ENCODE measurements around the gene IGSF3.

Gene IGSF3

GRCh38 chr1:116529199-116529631 is 138.3 kb downstream of the IGSF3 start:
- H3K4me1 Mint-ChIP-seq = no peaks in the 10 kb centered on the region
- no peak for TF ChIP-seq CTCF (IDR thresholded peaks at IDR 0.05; ENCODE audit: unreplicated experiment in 3 of 3)
- peaks cover 25% of the 10 kb centered on the region for H3K36me3 Mint-ChIP-seq (ENCODE audit: low read depth)
- no peaks in the 10 kb centered on the region for H3K27me3 Mint-ChIP-seq (ENCODE audit: low read depth)
- peaks cover 21% of the 10 kb centered on the region for H3K9me3 Mint-ChIP-seq
- H3K4me3 Mint-ChIP-seq = no peak overlapping the region
- H3K27ac Mint-ChIP-seq = no peak overlapping the region

DNA sequence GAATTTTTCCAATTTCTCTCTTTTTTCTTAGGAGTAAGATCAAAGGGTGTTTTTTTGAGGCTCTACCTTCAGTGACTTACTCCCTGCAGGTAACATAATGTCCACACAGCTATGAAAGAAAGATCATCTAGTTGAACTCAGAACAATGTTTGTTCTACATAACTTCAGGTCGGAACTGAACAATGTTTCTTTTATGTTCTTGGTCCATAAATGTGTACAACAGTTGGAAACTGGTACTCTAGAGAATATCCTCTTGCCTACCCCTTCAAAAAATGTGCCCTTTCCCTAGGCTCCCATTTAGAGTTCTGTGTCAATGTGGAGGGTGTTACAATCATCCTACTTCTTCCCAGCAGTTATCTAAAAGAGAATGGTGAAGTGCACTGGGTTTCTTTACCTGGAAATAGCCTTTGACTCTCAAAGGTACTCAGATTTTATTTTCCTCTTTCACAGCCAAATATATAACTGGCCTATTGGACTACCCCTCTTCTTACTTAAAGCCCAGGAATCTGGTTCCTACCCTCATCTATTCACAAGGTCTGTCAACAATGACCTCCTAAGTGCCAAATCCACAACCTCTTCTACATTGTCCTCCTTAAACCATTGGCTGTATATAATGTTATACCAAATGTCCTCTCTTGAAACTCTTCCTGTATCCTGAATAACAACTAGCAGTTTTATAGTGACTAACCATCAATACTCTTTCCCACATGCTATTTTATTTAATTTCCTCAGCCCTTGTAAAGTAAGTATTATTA is 139.0 kb downstream of the IGSF3 start:
- Mint-ChIP-seq H3K9me3 (peaks cover 21% of the 10 kb centered on the region), H3K36me3 (ENCODE audit: low read depth) (peaks cover 19% of the 10 kb centered on the region), H3K4me1 (no peaks in the 10 kb centered on the region), H3K4me3 (no peak overlapping the region), H3K27ac (no peak overlapping the region), H3K27me3 (ENCODE audit: low read depth) (no peaks in the 10 kb centered on the region)
- no peak for TF ChIP-seq CTCF (IDR thresholded peaks at IDR 0.05; ENCODE audit: unreplicated experiment in 3 of 3)

GRCh38 chr1:116525440-116525839 is 142.1 kb downstream of the IGSF3 start:
- TF ChIP-seq CTCF (IDR thresholded peaks at IDR 0.05; ENCODE audit: unreplicated experiment in 3 of 3) = no peak
- Mint-ChIP-seq H3K4me3 (no peak overlapping the region), H3K27ac (no peak overlapping the region), H3K36me3 (ENCODE audit: low read depth) (peaks cover 12% of the 10 kb centered on the region), H3K4me1 (no peaks in the 10 kb centered on the region), H3K27me3 (ENCODE audit: low read depth) (no peaks in the 10 kb centered on the region), H3K9me3 (peaks cover 21% of the 10 kb centered on the region)

Data from nephron (organoid).